Measurements from ENCODE around the gene BAZ1A.

Gene BAZ1A

GRCh38 chr14:34710744-34711143 lies 164.4 kb downstream of the BAZ1A start:
- H3K27ac ChIP-seq (ENCODE audit: low read depth, low read length, severe bottlenecking), result no peak overlapping the region
- H3K4me3 ChIP-seq (ENCODE audit: extremely low read depth, insufficient read depth, low read length, poor library complexity, severe bottlenecking), result no peak overlapping the region
- 100% methylated on average over 1 of the region's 2 CpGs; no CpG with 5 or more reads in 1 of the 2 experiments for WGBS, 2 experiments (ENCODE audit: insufficient coverage in 2 of 2)
- H3K4me1 ChIP-seq (ENCODE audit: control insufficient read depth, insufficient read depth, low read length, poor library complexity, severe bottlenecking), result peaks cover 8% of the 10 kb centered on the region
- H3K36me3 ChIP-seq (ENCODE audit: control insufficient read depth, insufficient read depth, low read length), result peaks cover 27% of the 10 kb centered on the region
- no peaks in the 10 kb centered on the region for H3K9me3 ChIP-seq (ENCODE audit: control insufficient read depth, low read length)

GRCh38 chr14:34710006-34710405 lies 165.2 kb downstream of the BAZ1A start:
- Histone ChIP-seq H3K9me3 (ENCODE audit: control insufficient read depth, low read length) (no peaks in the 10 kb centered on the region), H3K4me1 (ENCODE audit: control insufficient read depth, insufficient read depth, low read length, poor library complexity, severe bottlenecking) (peaks cover 8% of the 10 kb centered on the region), H3K36me3 (ENCODE audit: control insufficient read depth, insufficient read depth, low read length) (peaks cover 27% of the 10 kb centered on the region), H3K27ac (ENCODE audit: low read depth, low read length, severe bottlenecking) (no peak overlapping the region), H3K4me3 (ENCODE audit: extremely low read depth, insufficient read depth, low read length, poor library complexity, severe bottlenecking) (no peak overlapping the region)
- 83% methylated on average over 1 of the region's 1 CpG; no CpG with 5 or more reads in 1 of the 2 experiments for WGBS, 2 experiments (ENCODE audit: insufficient coverage in 2 of 2)

DNA sequence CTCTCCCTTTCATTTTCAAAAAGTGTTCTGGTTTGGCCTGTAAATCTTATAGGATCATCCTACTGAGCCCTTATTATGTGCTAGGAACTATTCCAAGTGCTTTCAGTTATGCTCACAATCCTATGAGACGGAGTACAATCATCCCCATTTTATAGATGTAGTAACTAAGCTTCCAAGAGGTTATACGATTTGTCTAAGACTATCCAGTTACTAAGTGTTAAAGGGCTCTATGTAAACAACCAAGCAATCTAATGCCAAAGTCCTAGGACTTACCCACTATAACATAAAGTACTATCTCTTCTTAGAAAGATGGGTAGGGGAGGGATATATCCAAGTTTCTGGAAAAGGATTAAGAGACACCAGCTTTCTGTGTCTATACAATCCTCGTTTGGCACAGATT lies 167.4 kb downstream of the BAZ1A start:
- WGBS, 2 experiments (ENCODE audit: insufficient coverage in 2 of 2), result 100% methylated on average over 1 of the region's 3 CpGs
- Histone ChIP-seq H3K4me1 (ENCODE audit: control insufficient read depth, insufficient read depth, low read length, poor library complexity, severe bottlenecking) (peaks cover 7% of the 10 kb centered on the region), H3K4me3 (ENCODE audit: extremely low read depth, insufficient read depth, low read length, poor library complexity, severe bottlenecking) (no peak overlapping the region)

More for the DNA sequence above, 167.4 kb downstream of the BAZ1A start:
- H3K36me3 ChIP-seq (ENCODE audit: control insufficient read depth, insufficient read depth, low read length), result peaks cover 26% of the 10 kb centered on the region
- no peak overlapping the region for H3K27ac ChIP-seq (ENCODE audit: low read depth, low read length, severe bottlenecking)
- no peaks in the 10 kb centered on the region for H3K9me3 ChIP-seq (ENCODE audit: control insufficient read depth, low read length)

Data from mesodermal cell (in vitro differentiated cells).